ENCODE data around the gene TSSK1B. TPM values are rescaled to one million over a fixed set of nuclear protein-coding genes. Genes with fewer than 3 reads are reported as not detected.

The TSSK1B gene
- total and polyA plus RNA-seq, 2 of the 8 experiments (the other 6 are each of a cell fraction or from before 2014, with no cell fraction given) = 0.05 TPM; not detected in 1

- Histone ChIP-seq H4K20me1 (replicated peaks in 1 of 2; ENCODE audit: control insufficient read depth in 1 of 2, insufficient read depth in 2 of 2, low read length in 2 of 2) (no peaks in the 10 kb centered on the region), H4K8ac (ENCODE audit: extremely low read depth, insufficient read depth, low read length) (no peak overlapping the region), H3K36me3 (ENCODE audit: control insufficient read depth in 2 of 4, insufficient read depth in 4 of 4, low read length in 3 of 4) (no peaks in the 10 kb centered on the region), H2BK15ac (ENCODE audit: low read length) (no peak overlapping the region), H2BK20ac (ENCODE audit: low read length) (no peak overlapping the region), H3K27ac (ENCODE audit: low read depth, low read length) (no peak overlapping the region), H2AFZ (ENCODE audit: low read length) (no peak overlapping the region), H3K27me3 (replicated peaks in 1 of 4; ENCODE audit: control insufficient read depth in 3 of 4, extremely low read depth in 1 of 4, insufficient read depth in 3 of 4, low read length in 3 of 4) (no peaks in the 10 kb centered on the region), H3K56ac (replicated peaks; ENCODE audit: insufficient read length, low read depth, low read length) (no peak overlapping the region), H3K4me3 (ENCODE audit: extremely low read depth in 1 of 4, insufficient read depth in 2 of 4, low read depth in 3 of 4, low read length in 4 of 4) (no peak overlapping the region), H2BK12ac (ENCODE audit: low read depth, low read length) (no peak overlapping the region), H4K91ac (replicated peaks; ENCODE audit: insufficient read length, low read length) (no peak overlapping the region), H3K9me3 (ENCODE audit: insufficient read depth in 2 of 2, low read depth in 1 of 2, low read length in 1 of 2) (no peaks in the 10 kb centered on the region), H3K4ac (replicated peaks; ENCODE audit: insufficient read length, low read depth, low read length) (no peak overlapping the region), H2BK120ac (replicated peaks; ENCODE audit: low read depth, low read length) (no peak overlapping the region), H2BK5ac (ENCODE audit: low read depth, low read length) (no peak overlapping the region), H4K5ac (ENCODE audit: insufficient read length, low read depth, low read length) (no peak overlapping the region), H2AK5ac (ENCODE audit: low read depth, low read length) (no peak overlapping the region), H3K23me2 (ENCODE audit: low read depth, low read length) (no peaks in the 10 kb centered on the region), H3K79me1 (ENCODE audit: low read depth, low read length) (no peaks in the 10 kb centered on the region), H3K23ac (ENCODE audit: insufficient read length) (no peak overlapping the region), H3K4me2 (ENCODE audit: insufficient read depth in 1 of 2, low read depth in 2 of 2, low read length in 2 of 2) (no peak overlapping the region), H3K4me1 (replicated peaks in 1 of 4; ENCODE audit: control insufficient read depth in 3 of 4, insufficient read depth in 4 of 4, low read length in 3 of 4) (no peaks in the 10 kb centered on the region), H3K14ac (ENCODE audit: insufficient read length) (no peak overlapping the region), H3K79me2 (ENCODE audit: control insufficient read depth in 1 of 2, insufficient read depth in 2 of 2, low read length in 2 of 2) (no peaks in the 10 kb centered on the region), H3K18ac (ENCODE audit: extremely low read depth, low read length) (no peak overlapping the region), H3K9ac (replicated peaks in 1 of 4; ENCODE audit: extremely low read depth in 1 of 4, low read depth in 3 of 4, low read length in 3 of 4) (no peak overlapping the region)
- no peak for FAIRE-seq
- WGBS, 2 experiments (ENCODE audit: extremely low coverage in 1 of 2, insufficient coverage in 1 of 2, insufficient read length in 1 of 2, insufficient replicate concordance in 2 of 2, low coverage in 1 of 2, low lambda C conversion rate in 2 of 2, missing lambda C conversion rate in 1 of 2) = 94% methylated on average over 4 of the region's 4 CpGs; no CpG with 5 or more reads in 1 of the 2 experiments
- ChIA-PET CTCF (ENCODE audit: partially characterized antibody) (interaction anchor here (1.1 to 6.0 kb wide), 6 partner anchors 10 to 346 kb away, joined by 3 to 47 read pairs (median 3); partner anchors contain the start of gene MCC), POLR2A (ENCODE audit: partially characterized antibody) (no interaction called here)
- no peak for DNase-seq (ENCODE audit: low read depth in 1 of 2, low spot score in 2 of 2)
- TF ChIP-seq MAX (IDR thresholded peaks at IDR 0.05) (no peak), RAD21 (IDR thresholded peaks at IDR 0.05 in 1 of 2, conservative IDR thresholded peaks at IDR 0.05 in 1 of 2; ENCODE audit: low read depth in 2 of 2, low read length in 2 of 2) (no peak), RXRA (IDR thresholded peaks at IDR 0.05; ENCODE audit: insufficient read depth, low read depth, low read length) (no peak), NANOG (IDR thresholded peaks at IDR 0.05; ENCODE audit: insufficient read depth, low read depth, low read length, poor library complexity, severe bottlenecking) (no peak), TBP (IDR thresholded peaks at IDR 0.05; ENCODE audit: low read depth, low read length) (no peak), BCL11A (IDR thresholded peaks at IDR 0.05; ENCODE audit: low read depth in 2 of 2, low read length in 2 of 2) (no peak), MAFK (IDR thresholded peaks at IDR 0.05; ENCODE audit: low read depth, low read length) (no peak), JUND (IDR thresholded peaks at IDR 0.05; ENCODE audit: low read length) (no peak), SUZ12 (IDR thresholded peaks at IDR 0.05; ENCODE audit: low read length) (no peak), RBBP5 (IDR thresholded peaks at IDR 0.05; ENCODE audit: borderline replicate concordance, low read depth, low read length) (no peak), GABPA (IDR thresholded peaks at IDR 0.05; ENCODE audit: borderline replicate concordance, insufficient read depth, low read length) (no peak), BRCA1 (IDR thresholded peaks at IDR 0.05; ENCODE audit: low read depth, low read length) (no peak), CEBPB (IDR thresholded peaks at IDR 0.05; ENCODE audit: low read depth, low read length) (no peak), GTF2F1 (IDR thresholded peaks at IDR 0.05; ENCODE audit: borderline replicate concordance, low read depth, low read length) (no peak), TAF1 (IDR thresholded peaks at IDR 0.05; ENCODE audit: low read depth, low read length) (no peak)
Observed at GRCh38 chr5:113389116-113389515, 45.7 kb downstream of the TSSK1B start.
